Nephron (organoid): ENCODE results near the gene NR2F2.

Experiments used
- H3K27ac Mint-ChIP-seq, 3 experiments: 2 replicates each; pipeline ENCODE4 v1.8.0; 2020; ENCODE audit warnings: mixed read lengths in 3 of 3, mild to moderate bottlenecking in 2 of 3, moderate library complexity in 1 of 3
- H3K27me3 Mint-ChIP-seq: 2 replicates; pipeline ENCODE4 v1.8.0; 2021; ENCODE audit warnings: low read depth, mild to moderate bottlenecking, moderate library complexity, mixed read lengths
- H3K36me3 Mint-ChIP-seq: 2 replicates; pipeline ENCODE4 v1.8.0; 2020; ENCODE audit warnings: low read depth, mixed read lengths
- H3K4me1 Mint-ChIP-seq: 2 replicates; pipeline ENCODE4 v1.8.0; 2020; ENCODE audit warnings: mixed read lengths
- H3K4me3 Mint-ChIP-seq, 3 experiments: 2 replicates each; pipeline ENCODE4 v1.8.0; 2020; ENCODE audit warnings: mild to moderate bottlenecking in 3 of 3, mixed read lengths in 3 of 3, moderate library complexity in 2 of 3
- H3K9me3 Mint-ChIP-seq: 2 replicates; pipeline ENCODE4 v1.8.0; 2020; ENCODE audit warnings: mixed read lengths
- TF ChIP-seq, protein P1 (sequence below), 3 experiments: fragments of 200-600 bp; sonication (generic); IDR thresholded peaks; one replicate each; pipeline ENCODE4 v1.5.0; 2021; ENCODE audit warnings: antibody characterized with exemption in 3 of 3; ENCODE audit not compliant: unreplicated experiment in 3 of 3

Gene NR2F2

DNA sequence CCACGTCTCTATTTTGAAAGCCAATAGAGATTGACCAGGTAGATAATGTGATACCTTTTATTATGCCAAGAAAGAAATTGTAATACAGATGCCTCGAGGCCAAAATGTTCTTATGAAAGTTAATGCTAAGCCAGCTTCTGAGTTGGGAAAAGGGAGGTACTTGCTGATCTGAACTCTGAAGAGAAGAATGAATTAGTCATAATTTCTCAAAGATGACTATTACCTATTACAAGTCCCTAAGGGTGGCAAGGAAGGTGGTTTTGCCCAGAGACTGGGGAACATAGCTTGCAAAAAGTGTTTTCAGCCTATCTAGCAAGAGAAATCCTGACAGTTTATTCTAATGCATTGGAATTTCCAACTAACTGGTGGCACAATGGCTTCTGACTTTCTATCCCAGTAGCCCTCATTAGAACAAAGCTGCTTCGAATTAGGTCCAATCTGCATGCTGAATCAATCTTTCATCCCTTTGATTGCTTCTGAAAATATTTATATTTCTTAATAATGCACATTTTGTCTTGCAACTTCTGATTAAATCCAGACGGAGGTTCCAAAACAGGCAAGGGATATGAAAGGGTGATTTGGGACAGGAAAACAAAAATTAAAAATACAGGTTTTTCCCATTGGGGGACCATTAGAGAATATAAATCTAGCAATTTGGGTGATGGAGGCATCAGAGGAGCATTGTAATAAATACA is 17.7 kb upstream of the NR2F2 start:
- peaks cover 67% of the 10 kb centered on the region for H3K4me1 Mint-ChIP-seq
- H3K27ac Mint-ChIP-seq = peak overlapping the region; percentile 64 to 93 (median 88)
- H3K27me3 Mint-ChIP-seq = peaks cover 14% of the 10 kb centered on the region
- H3K36me3 Mint-ChIP-seq = peaks cover 53% of the 10 kb centered on the region
- TF ChIP-seq, protein P1, sequence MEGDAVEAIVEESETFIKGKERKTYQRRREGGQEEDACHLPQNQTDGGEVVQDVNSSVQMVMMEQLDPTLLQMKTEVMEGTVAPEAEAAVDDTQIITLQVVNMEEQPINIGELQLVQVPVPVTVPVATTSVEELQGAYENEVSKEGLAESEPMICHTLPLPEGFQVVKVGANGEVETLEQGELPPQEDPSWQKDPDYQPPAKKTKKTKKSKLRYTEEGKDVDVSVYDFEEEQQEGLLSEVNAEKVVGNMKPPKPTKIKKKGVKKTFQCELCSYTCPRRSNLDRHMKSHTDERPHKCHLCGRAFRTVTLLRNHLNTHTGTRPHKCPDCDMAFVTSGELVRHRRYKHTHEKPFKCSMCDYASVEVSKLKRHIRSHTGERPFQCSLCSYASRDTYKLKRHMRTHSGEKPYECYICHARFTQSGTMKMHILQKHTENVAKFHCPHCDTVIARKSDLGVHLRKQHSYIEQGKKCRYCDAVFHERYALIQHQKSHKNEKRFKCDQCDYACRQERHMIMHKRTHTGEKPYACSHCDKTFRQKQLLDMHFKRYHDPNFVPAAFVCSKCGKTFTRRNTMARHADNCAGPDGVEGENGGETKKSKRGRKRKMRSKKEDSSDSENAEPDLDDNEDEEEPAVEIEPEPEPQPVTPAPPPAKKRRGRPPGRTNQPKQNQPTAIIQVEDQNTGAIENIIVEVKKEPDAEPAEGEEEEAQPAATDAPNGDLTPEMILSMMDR (IDR thresholded peaks at IDR 0.05; ENCODE audit: unreplicated experiment in 3 of 3) = no peak
- no peaks in the 10 kb centered on the region for H3K9me3 Mint-ChIP-seq
- H3K4me3 Mint-ChIP-seq = no peak overlapping the region

DNA sequence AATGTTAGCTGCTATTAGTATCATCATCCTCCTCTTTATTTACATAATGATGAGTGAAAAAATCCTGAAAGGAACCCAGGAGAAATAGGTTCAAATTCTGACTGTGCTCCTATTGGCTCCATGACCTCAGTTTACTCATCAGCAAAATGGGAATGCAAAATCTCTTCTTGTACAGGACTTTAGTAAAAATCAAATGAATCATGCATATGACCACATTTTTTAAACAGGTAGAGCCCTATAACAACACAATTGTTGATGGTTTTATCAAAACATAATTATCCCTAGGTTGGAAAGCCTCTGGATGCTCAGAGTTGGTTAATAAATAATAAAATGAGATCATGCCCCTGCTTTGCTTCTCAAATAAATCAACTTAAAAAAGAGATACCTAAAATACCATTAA is 16.0 kb upstream of the NR2F2 start:
- peaks cover 71% of the 10 kb centered on the region for H3K4me1 Mint-ChIP-seq
- peaks cover 46% of the 10 kb centered on the region for H3K36me3 Mint-ChIP-seq
- H3K27ac Mint-ChIP-seq = peak overlapping the region; percentile 22 to 61 (median 45)
- H3K9me3 Mint-ChIP-seq = no peaks in the 10 kb centered on the region
- H3K4me3 Mint-ChIP-seq = no peak overlapping the region
- TF ChIP-seq, protein P1 (IDR thresholded peaks at IDR 0.05; ENCODE audit: unreplicated experiment in 3 of 3) = no peak
- H3K27me3 Mint-ChIP-seq = peaks cover 18% of the 10 kb centered on the region

GRCh38 chr15:96314963-96315362 is 15.5 kb upstream of the NR2F2 start:
- H3K4me3 Mint-ChIP-seq = no peak overlapping the region
- H3K4me1 Mint-ChIP-seq = peaks cover 71% of the 10 kb centered on the region
- H3K9me3 Mint-ChIP-seq = no peaks in the 10 kb centered on the region
- peaks cover 20% of the 10 kb centered on the region for H3K27me3 Mint-ChIP-seq
- H3K36me3 Mint-ChIP-seq = peaks cover 42% of the 10 kb centered on the region
- TF ChIP-seq, protein P1 (IDR thresholded peaks at IDR 0.05; ENCODE audit: unreplicated experiment in 3 of 3) = no peak
- H3K27ac Mint-ChIP-seq = peak overlapping the region; percentile 22 to 61 (median 45)

GRCh38 chr15:96316953-96317629 is 13.4 kb upstream of the NR2F2 start:
- Mint-ChIP-seq H3K36me3 (peaks cover 36% of the 10 kb centered on the region), H3K4me3 (peak overlapping the region; percentile 12 to 69 (median 63)), H3K4me1 (peaks cover 66% of the 10 kb centered on the region), H3K27me3 (peaks cover 24% of the 10 kb centered on the region), H3K9me3 (no peaks in the 10 kb centered on the region), H3K27ac (peak overlapping the region; percentile 44 to 93 (median 91))
- TF ChIP-seq, protein P1 (IDR thresholded peaks at IDR 0.05; ENCODE audit: unreplicated experiment in 3 of 3) = no peak

- Mint-ChIP-seq H3K9me3 (no peaks in the 10 kb centered on the region), H3K36me3 (peaks cover 9% of the 10 kb centered on the region), H3K27ac (peak overlapping the region; percentile 96 to 99 (median 99)), H3K4me3 (peak overlapping the region; percentile 70 to 85 (median 80)), H3K27me3 (peaks cover 36% of the 10 kb centered on the region), H3K4me1 (peaks cover 74% of the 10 kb centered on the region)
- TF ChIP-seq, protein P1 (IDR thresholded peaks at IDR 0.05; ENCODE audit: unreplicated experiment in 3 of 3) = no peak
Observed at GRCh38 chr15:96320107-96320506, 10.4 kb upstream of the NR2F2 start.
